ENCODE data around the gene ATP6V1B1. TPM values are rescaled to one million over a fixed set of nuclear protein-coding genes. Genes with fewer than 3 reads are reported as not detected.

Gene ATP6V1B1
- total and polyA plus RNA-seq, 2 of the 13 experiments (the other 11 are each of a cell fraction or from before 2014, with no cell fraction given), result 0.58 to 1.6 TPM

DNA sequence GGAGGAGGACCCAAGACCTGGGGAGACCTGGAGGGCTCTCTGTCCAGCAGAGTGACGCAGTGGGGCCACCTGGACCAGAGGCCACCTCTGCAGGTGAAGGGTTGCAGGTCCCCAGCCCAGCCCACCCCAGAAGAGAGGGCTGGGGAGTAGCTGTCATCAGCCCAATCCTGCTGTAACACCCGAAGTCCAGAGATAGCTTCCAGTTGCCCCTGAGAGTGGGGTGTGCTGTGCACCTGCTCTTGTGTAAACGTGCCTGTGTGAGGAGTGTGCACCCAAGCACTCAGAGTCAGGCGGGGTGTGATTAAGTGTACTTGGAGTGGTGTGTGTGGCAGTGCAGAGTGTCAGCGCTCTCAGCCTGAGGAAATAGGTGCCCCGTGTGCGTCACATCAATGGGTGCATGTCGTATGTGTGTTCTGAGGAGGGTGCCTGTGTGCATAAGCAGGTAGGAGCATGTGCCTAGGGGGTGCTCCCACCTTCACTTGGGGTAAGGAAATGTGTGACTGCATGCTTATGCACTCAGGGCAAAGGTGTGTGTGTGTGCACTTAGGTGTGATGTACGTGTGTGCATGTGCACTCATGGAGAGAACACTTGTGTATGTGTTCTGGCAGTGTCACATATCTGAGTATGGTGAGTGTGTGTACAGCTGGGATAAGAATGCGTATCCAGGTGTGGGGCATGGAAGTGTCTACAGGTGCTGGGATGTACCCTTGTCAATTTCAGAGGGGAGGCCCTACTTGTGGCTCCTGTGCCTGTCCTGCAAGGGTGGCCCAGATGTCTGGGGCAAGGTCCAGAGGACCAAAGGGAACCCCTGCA, 672 bp downstream of the ATP6V1B1 start:
- WGBS (ENCODE audit: low lambda C conversion rate), result 52% methylated on average over 9 of the region's 10 CpGs
- H3K79me2 ChIP-seq (ENCODE audit: insufficient read depth, low read length), result no peaks in the 10 kb centered on the region
- intact Hi-C loops (cut with micrococcal nuclease; ENCODE audit: unreplicated experiment) (no loop called here), in situ Hi-C loops (cut with HindIII; ENCODE audit: extremely low pct_ligation_motif_present, low pct_unique_long_range_greater_than_20kb) (no loop called here)
- FAIRE-seq (no peak), DNase-seq (ENCODE audit: low spot score) (no peak), ATAC-seq (peak; percentile 2)
- H3K9ac ChIP-seq (ENCODE audit: insufficient read depth, low read depth, low read length), result no peak overlapping the region
- H3K4me3 ChIP-seq (replicated peaks in 1 of 3; ENCODE audit: insufficient read depth in 1 of 3, low read depth in 2 of 3, low read length in 3 of 3), result peak overlapping the region in 1 of 3 experiments; percentile 49; a peak in 1 of 6 replicates
- CTCF ChIA-PET (ENCODE audit: low intra/inter-chr PET ratio, low total read pairs), result no interaction called here
- H4K20me1 ChIP-seq (ENCODE audit: insufficient read depth, low read length), result no peaks in the 10 kb centered on the region
- H3K36me3 ChIP-seq (replicated peaks in 1 of 2; ENCODE audit: control insufficient read depth in 1 of 2, insufficient read depth in 2 of 2, low read length in 2 of 2), result no peaks in the 10 kb centered on the region
- no peak overlapping the region for H3K27ac ChIP-seq (ENCODE audit: extremely low read length, insufficient read depth, low read length)
- POLR2A ChIA-PET, result interaction anchor here (0.7 to 1.3 kb wide), 6 partner anchors 11 to 132 kb away, joined by 3 to 4 read pairs (median 3); partner anchors contain the start of gene NAGK
- no peaks in the 10 kb centered on the region; a peak in 1 of 5 replicates for H3K27me3 ChIP-seq (ENCODE audit: control insufficient read depth in 1 of 2, insufficient read depth in 2 of 2, low read length in 2 of 2)
- H3K9me3 ChIP-seq (ENCODE audit: low read length), result no peaks in the 10 kb centered on the region
- BruUV-seq (replicated peaks), result no TSS peak
- peaks cover 49% of the 10 kb centered on the region for H3K4me1 ChIP-seq (ENCODE audit: insufficient read depth, low read length)
- H3K4me2 ChIP-seq (ENCODE audit: low read depth, low read length), result peak overlapping the region; percentile 52
- no peak overlapping the region for H2AFZ ChIP-seq (ENCODE audit: low read length)
- TF ChIP-seq, protein P1, sequence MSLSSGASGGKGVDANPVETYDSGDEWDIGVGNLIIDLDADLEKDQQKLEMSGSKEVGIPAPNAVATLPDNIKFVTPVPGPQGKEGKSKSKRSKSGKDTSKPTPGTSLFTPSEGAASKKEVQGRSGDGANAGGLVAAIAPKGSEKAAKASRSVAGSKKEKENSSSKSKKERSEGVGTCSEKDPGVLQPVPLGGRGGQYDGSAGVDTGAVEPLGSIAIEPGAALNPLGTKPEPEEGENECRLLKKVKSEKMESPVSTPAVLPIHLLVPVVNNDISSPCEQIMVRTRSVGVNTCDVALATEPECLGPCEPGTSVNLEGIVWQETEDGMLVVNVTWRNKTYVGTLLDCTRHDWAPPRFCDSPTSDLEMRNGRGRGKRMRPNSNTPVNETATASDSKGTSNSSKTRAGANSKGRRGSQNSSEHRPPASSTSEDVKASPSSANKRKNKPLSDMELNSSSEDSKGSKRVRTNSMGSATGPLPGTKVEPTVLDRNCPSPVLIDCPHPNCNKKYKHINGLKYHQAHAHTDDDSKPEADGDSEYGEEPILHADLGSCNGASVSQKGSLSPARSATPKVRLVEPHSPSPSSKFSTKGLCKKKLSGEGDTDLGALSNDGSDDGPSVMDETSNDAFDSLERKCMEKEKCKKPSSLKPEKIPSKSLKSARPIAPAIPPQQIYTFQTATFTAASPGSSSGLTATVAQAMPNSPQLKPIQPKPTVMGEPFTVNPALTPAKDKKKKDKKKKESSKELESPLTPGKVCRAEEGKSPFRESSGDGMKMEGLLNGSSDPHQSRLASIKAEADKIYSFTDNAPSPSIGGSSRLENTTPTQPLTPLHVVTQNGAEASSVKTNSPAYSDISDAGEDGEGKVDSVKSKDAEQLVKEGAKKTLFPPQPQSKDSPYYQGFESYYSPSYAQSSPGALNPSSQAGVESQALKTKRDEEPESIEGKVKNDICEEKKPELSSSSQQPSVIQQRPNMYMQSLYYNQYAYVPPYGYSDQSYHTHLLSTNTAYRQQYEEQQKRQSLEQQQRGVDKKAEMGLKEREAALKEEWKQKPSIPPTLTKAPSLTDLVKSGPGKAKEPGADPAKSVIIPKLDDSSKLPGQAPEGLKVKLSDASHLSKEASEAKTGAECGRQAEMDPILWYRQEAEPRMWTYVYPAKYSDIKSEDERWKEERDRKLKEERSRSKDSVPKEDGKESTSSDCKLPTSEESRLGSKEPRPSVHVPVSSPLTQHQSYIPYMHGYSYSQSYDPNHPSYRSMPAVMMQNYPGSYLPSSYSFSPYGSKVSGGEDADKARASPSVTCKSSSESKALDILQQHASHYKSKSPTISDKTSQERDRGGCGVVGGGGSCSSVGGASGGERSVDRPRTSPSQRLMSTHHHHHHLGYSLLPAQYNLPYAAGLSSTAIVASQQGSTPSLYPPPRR (CRISPR knock-in tag; IDR thresholded peaks at IDR 0.05; ENCODE audit: borderline replicate concordance), result 0 out of 2 replicates have a peak, but pooled peaks have one; percentile 35
- TF ChIP-seq TAF15 (IDR thresholded peaks at IDR 0.05; ENCODE audit: low read depth, low read length, poor library complexity, severe bottlenecking) (no peak), SPEN (CRISPR knock-in tag; IDR thresholded peaks at IDR 0.05; ENCODE audit: low read depth) (no peak), TRIM24 (CRISPR knock-in tag; IDR thresholded peaks at IDR 0.05) (no peak), NONO (IDR thresholded peaks at IDR 0.05) (no peak), NONO (CRISPR knock-in tag; conservative IDR thresholded peaks at IDR 0.05) (0 out of 2 replicates have a peak, but pooled peaks have one; percentile 27), FLYWCH1 (CRISPR knock-in tag; IDR thresholded peaks at IDR 0.05) (no peak), MYC (CRISPR knock-in tag; IDR thresholded peaks at IDR 0.05; ENCODE audit: borderline replicate concordance) (0 out of 2 replicates have a peak, but pooled peaks have one; percentile 34), POLR2AphosphoS5 (IDR thresholded peaks at IDR 0.05; ENCODE audit: low read depth, low read length) (no peak)
- TF ChIP-seq, protein P2, sequence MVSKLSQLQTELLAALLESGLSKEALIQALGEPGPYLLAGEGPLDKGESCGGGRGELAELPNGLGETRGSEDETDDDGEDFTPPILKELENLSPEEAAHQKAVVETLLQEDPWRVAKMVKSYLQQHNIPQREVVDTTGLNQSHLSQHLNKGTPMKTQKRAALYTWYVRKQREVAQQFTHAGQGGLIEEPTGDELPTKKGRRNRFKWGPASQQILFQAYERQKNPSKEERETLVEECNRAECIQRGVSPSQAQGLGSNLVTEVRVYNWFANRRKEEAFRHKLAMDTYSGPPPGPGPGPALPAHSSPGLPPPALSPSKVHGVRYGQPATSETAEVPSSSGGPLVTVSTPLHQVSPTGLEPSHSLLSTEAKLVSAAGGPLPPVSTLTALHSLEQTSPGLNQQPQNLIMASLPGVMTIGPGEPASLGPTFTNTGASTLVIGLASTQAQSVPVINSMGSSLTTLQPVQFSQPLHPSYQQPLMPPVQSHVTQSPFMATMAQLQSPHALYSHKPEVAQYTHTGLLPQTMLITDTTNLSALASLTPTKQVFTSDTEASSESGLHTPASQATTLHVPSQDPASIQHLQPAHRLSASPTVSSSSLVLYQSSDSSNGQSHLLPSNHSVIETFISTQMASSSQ (IDR thresholded peaks at IDR 0.05; ENCODE audit: low read depth), result no peak
- TF ChIP-seq, protein P2 (CRISPR knock-in tag; IDR thresholded peaks at IDR 0.05; ENCODE audit: borderline replicate concordance), result 0 out of 2 replicates have a peak, but pooled peaks have one; percentile 26
- TF ChIP-seq, protein P3, sequence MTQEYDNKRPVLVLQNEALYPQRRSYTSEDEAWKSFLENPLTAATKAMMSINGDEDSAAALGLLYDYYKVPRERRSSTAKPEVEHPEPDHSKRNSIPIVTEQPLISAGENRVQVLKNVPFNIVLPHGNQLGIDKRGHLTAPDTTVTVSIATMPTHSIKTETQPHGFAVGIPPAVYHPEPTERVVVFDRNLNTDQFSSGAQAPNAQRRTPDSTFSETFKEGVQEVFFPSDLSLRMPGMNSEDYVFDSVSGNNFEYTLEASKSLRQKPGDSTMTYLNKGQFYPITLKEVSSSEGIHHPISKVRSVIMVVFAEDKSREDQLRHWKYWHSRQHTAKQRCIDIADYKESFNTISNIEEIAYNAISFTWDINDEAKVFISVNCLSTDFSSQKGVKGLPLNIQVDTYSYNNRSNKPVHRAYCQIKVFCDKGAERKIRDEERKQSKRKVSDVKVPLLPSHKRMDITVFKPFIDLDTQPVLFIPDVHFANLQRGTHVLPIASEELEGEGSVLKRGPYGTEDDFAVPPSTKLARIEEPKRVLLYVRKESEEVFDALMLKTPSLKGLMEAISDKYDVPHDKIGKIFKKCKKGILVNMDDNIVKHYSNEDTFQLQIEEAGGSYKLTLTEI (CRISPR knock-in tag; conservative IDR thresholded peaks at IDR 0.05), result no peak

Data from HepG2 (cell line).